Thymus (tissue), 14 donors: Measurements from ENCODE around the gene OR10T2. TPM values are rescaled to one million over a fixed set of nuclear protein-coding genes. Genes with fewer than 3 reads are reported as not detected.
A peak's percentile ranks its signal among the peaks of the same experiment; 100 is the strongest.
"Not testable (repeated sequence)": the region's sequence is repeated elsewhere in the genome, so short reads cannot be mapped to it uniquely, and the experiment has no call there.

ENCODE experiments used
- DNase-seq, 9 donors: peaks; one replicate each; pipeline ENCODE4 v3.0.0-alpha.2; 2013; ENCODE audit warnings: low spot score in 9 of 9, low read depth in 6 of 9, missing footprints in 1 of 9
- H3K27ac ChIP-seq, 2 donors: one replicate each; pipeline ENCODE4 v1.5.1; 2013; ENCODE audit warnings: control low read depth in 1 of 2, low read depth in 1 of 2, low read length in 1 of 2, mild to moderate bottlenecking in 1 of 2, moderate library complexity in 1 of 2
- H3K27me3 ChIP-seq, 2 donors: one replicate each; pipeline ENCODE4 v1.5.1; 2013; ENCODE audit warnings: low read length in 1 of 2; ENCODE audit not compliant: control insufficient read depth in 2 of 2, insufficient read depth in 1 of 2
- H3K36me3 ChIP-seq, 2 donors: one replicate each; pipeline ENCODE4 v1.5.1; 2013; ENCODE audit warnings: low read length in 1 of 2, mild to moderate bottlenecking in 1 of 2, moderate library complexity in 1 of 2; ENCODE audit not compliant: control insufficient read depth in 2 of 2, insufficient read depth in 2 of 2
- H3K4me1 ChIP-seq, 2 donors: one replicate each; pipeline ENCODE4 v1.5.1; 2013; ENCODE audit warnings: low read length in 2 of 2; ENCODE audit not compliant: control insufficient read depth in 2 of 2, insufficient read depth in 2 of 2
- H3K4me3 ChIP-seq, 2 donors: one replicate each; pipeline ENCODE4 v1.5.1; 2013; ENCODE audit warnings: low read length in 2 of 2, control low read depth in 1 of 2, mild to moderate bottlenecking in 1 of 2
- H3K9me3 ChIP-seq, 2 donors: one replicate each; pipeline ENCODE4 v1.5.1; 2013; ENCODE audit warnings: low read length in 1 of 2, mild to moderate bottlenecking in 1 of 2; ENCODE audit not compliant: control insufficient read depth in 2 of 2, insufficient read depth in 1 of 2
- WGBS: extraction: QIAGEN DNeasy Blood & Tissue Kit; methylation state at CpG from one replicate; pipeline ENCODE4 v1.1.7; 2013; 5-methylcytosine and 5-hydroxymethylcytosine counted together
- long read RNA-seq, 10 donors: transcript quantifications; one replicate each; lab custom pipeline, GENCODE V29; 2026
- polyA plus RNA-seq: library from polyadenylated mRNA; stranded (reverse); fragments of 200-250 nt; gene quantifications from one replicate; pipeline ENCODE4 v1.2.3, GENCODE V29; 2013
- total RNA-seq: library from RNA; stranded (reverse); fragments of 120-200 nt; gene quantifications from one replicate; pipeline ENCODE4 v1.2.4, GENCODE V29; 2013
- donor health status: healthy.

OR10T2 gene
- 1.2 TPM for total RNA-seq
- 0.02 TPM for polyA plus RNA-seq
- long read RNA-seq, donor 1, result 0 reads
- long read RNA-seq, donor 2, transcript OR10T2-201 (1 exons, 945 nt), result major isoform, 5 of 5 reads
- long read RNA-seq, donor 2, partial matches to known transcripts, result 0 of 5 reads
- long read RNA-seq, donor 2, other reads (novel, unspliced or antisense), result 0 of 5 reads
- long read RNA-seq, donor 3, partial matches to known transcripts, result 0 of 2 reads
- long read RNA-seq, donor 3, other reads (novel, unspliced or antisense), result 0 of 2 reads
- long read RNA-seq, donor 4, partial matches to known transcripts, result 0 of 3 reads
- long read RNA-seq, donor 4, other reads (novel, unspliced or antisense), result 0 of 3 reads
- long read RNA-seq, donor 5, partial matches to known transcripts, result 0 of 4 reads
- long read RNA-seq, donor 5, other reads (novel, unspliced or antisense), result 0 of 4 reads
- long read RNA-seq, donor 6, partial matches to known transcripts, result 0 of 1 reads
- long read RNA-seq, donor 6, other reads (novel, unspliced or antisense), result 0 of 1 reads
- long read RNA-seq, donor 7, partial matches to known transcripts, result 0 of 1 reads
- long read RNA-seq, donor 7, other reads (novel, unspliced or antisense), result 0 of 1 reads
- long read RNA-seq, donor 8, result 0 reads
- long read RNA-seq, donor 9, partial matches to known transcripts, result 0 of 4 reads
- long read RNA-seq, donor 9, other reads (novel, unspliced or antisense), result 0 of 4 reads
- long read RNA-seq, donor 10, partial matches to known transcripts, result 0 of 1 reads
- long read RNA-seq, donor 10, other reads (novel, unspliced or antisense), result 0 of 1 reads

GRCh38 chr1:158398818-158399514 is at the start of gene OR10T2:
Gene OR10T2, minus strand, starts transcription at chr1:158399466. Its CDS starts 0 bp downstream, at chr1:158399466.
- H3K4me1 ChIP-seq, result peaks cover 17 to 31% of the 10 kb centered on the region in 2 donors
- peak within 1 kb of the TSS; percentile 38 to 92 for H3K27ac ChIP-seq
- H3K27me3 ChIP-seq, result no peaks in the 10 kb centered on the region
- no peaks in the 10 kb centered on the region for H3K9me3 ChIP-seq
- DNase-seq, result peak in 7 of 9 donors; percentile 72 to 91 (median 80)
- 8% methylated on average over 5 of the region's 5 CpGs for WGBS
- H3K4me3 ChIP-seq, result peak within 1 kb of the TSS; percentile 12 to 35
- H3K36me3 ChIP-seq, result no peaks in the 10 kb centered on the region

- Histone ChIP-seq H3K9me3 (no peaks in the 10 kb centered on the region), H3K27ac (peak overlapping the region in 1 of 2 donors; percentile 59), H3K4me3 (no peak overlapping the region), H3K36me3 (no peaks in the 10 kb centered on the region), H3K27me3 (no peaks in the 10 kb centered on the region), H3K4me1 (peaks cover 11 to 12% of the 10 kb centered on the region in 2 donors)
- peak in 6 of 9 donors; percentile 21 to 60 (median 37) for DNase-seq
- 35% methylated on average over 4 of the region's 4 CpGs for WGBS
Observed at GRCh38 chr1:158445376-158445775, 46.1 kb upstream of the OR10T2 start.

GRCh38 chr1:158434741-158435140 is 35.5 kb upstream of the OR10T2 start:
- no peak overlapping the region for H3K27ac ChIP-seq
- 63% methylated on average over 3 of the region's 3 CpGs for WGBS

GRCh38 chr1:158430163-158430562 is 30.9 kb upstream of the OR10T2 start:
- DNase-seq, H3K4me3 ChIP-seq, H3K27ac ChIP-seq, H3K4me1 ChIP-seq, H3K36me3 ChIP-seq, H3K27me3 ChIP-seq: not testable (repeated sequence)
- peaks cover 0 to 13% of the 10 kb centered on the region in 2 donors for H3K9me3 ChIP-seq
- 46% methylated on average over 3 of the region's 3 CpGs for WGBS

More at GRCh38 chr1:158434741-158435140, 35.5 kb upstream of the OR10T2 start:
- no peak for DNase-seq
- Histone ChIP-seq H3K36me3 (no peaks in the 10 kb centered on the region), H3K4me1 (peaks cover 0 to 3% of the 10 kb centered on the region in 2 donors), H3K4me3 (no peak overlapping the region), H3K9me3 (peaks cover 0 to 13% of the 10 kb centered on the region in 2 donors), H3K27me3 (no peaks in the 10 kb centered on the region)

- Histone ChIP-seq H3K4me1 (peaks cover 0 to 2% of the 10 kb centered on the region in 2 donors), H3K36me3 (no peaks in the 10 kb centered on the region), H3K27me3 (no peaks in the 10 kb centered on the region), H3K4me3 (no peak within 1 kb of the TSS), H3K27ac (peak within 1 kb of the TSS in 1 of 2 donors; percentile 74), H3K9me3 (no peaks in the 10 kb centered on the region)
- DNase-seq, result no peak
- 100% methylated on average over 1 of the region's 1 CpG for WGBS
Observed at GRCh38 chr1:158426137-158426536, 26.9 kb upstream of the OR10T2 start, which contains the start of gene OR10K2. Gene OR10K2, minus strand, starts transcription at chr1:158426237. Its CDS starts 5,371 bp downstream, at chr1:158420866.

GRCh38 chr1:158425027-158425426 is 25.8 kb upstream of the OR10T2 start:
- peaks cover 0 to 2% of the 10 kb centered on the region in 2 donors for H3K4me1 ChIP-seq
- H3K4me3 ChIP-seq, result no peak overlapping the region
- DNase-seq, result peak in 6 of 9 donors; percentile 38 to 76 (median 47)
- no peaks in the 10 kb centered on the region for H3K36me3 ChIP-seq
- no peaks in the 10 kb centered on the region for H3K9me3 ChIP-seq
- no peaks in the 10 kb centered on the region for H3K27me3 ChIP-seq
- peak overlapping the region in 1 of 2 donors; percentile 74 for H3K27ac ChIP-seq

GRCh38 chr1:158422212-158422611 is 22.9 kb upstream of the OR10T2 start:
- Histone ChIP-seq H3K27ac (no peak overlapping the region), H3K36me3 (no peaks in the 10 kb centered on the region), H3K9me3 (no peaks in the 10 kb centered on the region), H3K4me1 (peaks cover 5 to 6% of the 10 kb centered on the region in 2 donors), H3K27me3 (no peaks in the 10 kb centered on the region), H3K4me3 (no peak overlapping the region)
- DNase-seq, result no peak

- Histone ChIP-seq H3K27me3 (no peaks in the 10 kb centered on the region), H3K9me3 (no peaks in the 10 kb centered on the region), H3K27ac (no peak overlapping the region), H3K4me1 (peaks cover 4 to 6% of the 10 kb centered on the region in 2 donors), H3K36me3 (no peaks in the 10 kb centered on the region), H3K4me3 (no peak overlapping the region)
- DNase-seq, result no peak
Observed at GRCh38 chr1:158417586-158417985, 18.3 kb upstream of the OR10T2 start.
